ENCODE measurements around the gene NR2F6.

DNA sequence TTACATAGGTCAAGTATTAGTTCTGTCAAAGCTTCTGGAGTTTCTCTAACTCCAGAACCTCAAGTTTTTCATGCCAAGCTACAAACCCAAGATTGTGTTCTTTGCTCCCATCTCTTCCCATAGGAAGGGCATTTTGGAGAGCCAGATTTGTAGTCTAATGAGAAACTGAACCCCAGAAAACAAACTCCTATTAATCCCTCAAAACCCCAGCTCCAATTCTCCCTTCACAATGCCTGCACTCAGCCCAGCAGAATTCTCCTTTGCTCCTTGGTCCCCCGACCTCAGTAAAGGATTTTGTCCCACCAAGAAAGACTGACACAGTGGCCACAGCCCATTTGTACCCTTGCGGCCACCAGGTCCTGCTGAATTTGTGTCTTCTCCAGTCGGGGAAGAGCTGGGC lies 10.4 kb upstream of the NR2F6 start:
- TF ChIP-seq REST (IDR thresholded peaks at IDR 0.05; ENCODE audit: unreplicated experiment) (no peak), CTCF (conservative IDR thresholded peaks at IDR 0.05; ENCODE audit: low read depth in 2 of 2) (no peak), POLR2AphosphoS5 (IDR thresholded peaks at IDR 0.05; ENCODE audit: low read depth) (no peak), CREB1 (CRISPR knock-in tag; IDR thresholded peaks at IDR 0.05; ENCODE audit: low read depth) (no peak), JUNB (IDR thresholded peaks at IDR 0.05; ENCODE audit: unreplicated experiment) (no peak), STAT1 (IDR thresholded peaks at IDR 0.05; ENCODE audit: unreplicated experiment) (no peak), ZNF331 (CRISPR knock-in tag; IDR thresholded peaks at IDR 0.05; ENCODE audit: low read depth) (no peak), EZH2phosphoT487 (IDR thresholded peaks at IDR 0.05; ENCODE audit: unreplicated experiment) (no peak), EZH2 (IDR thresholded peaks at IDR 0.05; ENCODE audit: low read depth, unreplicated experiment) (no peak), ZNF114 (CRISPR knock-in tag; IDR thresholded peaks at IDR 0.05) (no peak)
- TF ChIP-seq, protein P1, sequence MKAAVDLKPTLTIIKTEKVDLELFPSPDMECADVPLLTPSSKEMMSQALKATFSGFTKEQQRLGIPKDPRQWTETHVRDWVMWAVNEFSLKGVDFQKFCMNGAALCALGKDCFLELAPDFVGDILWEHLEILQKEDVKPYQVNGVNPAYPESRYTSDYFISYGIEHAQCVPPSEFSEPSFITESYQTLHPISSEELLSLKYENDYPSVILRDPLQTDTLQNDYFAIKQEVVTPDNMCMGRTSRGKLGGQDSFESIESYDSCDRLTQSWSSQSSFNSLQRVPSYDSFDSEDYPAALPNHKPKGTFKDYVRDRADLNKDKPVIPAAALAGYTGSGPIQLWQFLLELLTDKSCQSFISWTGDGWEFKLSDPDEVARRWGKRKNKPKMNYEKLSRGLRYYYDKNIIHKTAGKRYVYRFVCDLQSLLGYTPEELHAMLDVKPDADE (IDR thresholded peaks at IDR 0.05), result no peak
- TF ChIP-seq, protein P2, sequence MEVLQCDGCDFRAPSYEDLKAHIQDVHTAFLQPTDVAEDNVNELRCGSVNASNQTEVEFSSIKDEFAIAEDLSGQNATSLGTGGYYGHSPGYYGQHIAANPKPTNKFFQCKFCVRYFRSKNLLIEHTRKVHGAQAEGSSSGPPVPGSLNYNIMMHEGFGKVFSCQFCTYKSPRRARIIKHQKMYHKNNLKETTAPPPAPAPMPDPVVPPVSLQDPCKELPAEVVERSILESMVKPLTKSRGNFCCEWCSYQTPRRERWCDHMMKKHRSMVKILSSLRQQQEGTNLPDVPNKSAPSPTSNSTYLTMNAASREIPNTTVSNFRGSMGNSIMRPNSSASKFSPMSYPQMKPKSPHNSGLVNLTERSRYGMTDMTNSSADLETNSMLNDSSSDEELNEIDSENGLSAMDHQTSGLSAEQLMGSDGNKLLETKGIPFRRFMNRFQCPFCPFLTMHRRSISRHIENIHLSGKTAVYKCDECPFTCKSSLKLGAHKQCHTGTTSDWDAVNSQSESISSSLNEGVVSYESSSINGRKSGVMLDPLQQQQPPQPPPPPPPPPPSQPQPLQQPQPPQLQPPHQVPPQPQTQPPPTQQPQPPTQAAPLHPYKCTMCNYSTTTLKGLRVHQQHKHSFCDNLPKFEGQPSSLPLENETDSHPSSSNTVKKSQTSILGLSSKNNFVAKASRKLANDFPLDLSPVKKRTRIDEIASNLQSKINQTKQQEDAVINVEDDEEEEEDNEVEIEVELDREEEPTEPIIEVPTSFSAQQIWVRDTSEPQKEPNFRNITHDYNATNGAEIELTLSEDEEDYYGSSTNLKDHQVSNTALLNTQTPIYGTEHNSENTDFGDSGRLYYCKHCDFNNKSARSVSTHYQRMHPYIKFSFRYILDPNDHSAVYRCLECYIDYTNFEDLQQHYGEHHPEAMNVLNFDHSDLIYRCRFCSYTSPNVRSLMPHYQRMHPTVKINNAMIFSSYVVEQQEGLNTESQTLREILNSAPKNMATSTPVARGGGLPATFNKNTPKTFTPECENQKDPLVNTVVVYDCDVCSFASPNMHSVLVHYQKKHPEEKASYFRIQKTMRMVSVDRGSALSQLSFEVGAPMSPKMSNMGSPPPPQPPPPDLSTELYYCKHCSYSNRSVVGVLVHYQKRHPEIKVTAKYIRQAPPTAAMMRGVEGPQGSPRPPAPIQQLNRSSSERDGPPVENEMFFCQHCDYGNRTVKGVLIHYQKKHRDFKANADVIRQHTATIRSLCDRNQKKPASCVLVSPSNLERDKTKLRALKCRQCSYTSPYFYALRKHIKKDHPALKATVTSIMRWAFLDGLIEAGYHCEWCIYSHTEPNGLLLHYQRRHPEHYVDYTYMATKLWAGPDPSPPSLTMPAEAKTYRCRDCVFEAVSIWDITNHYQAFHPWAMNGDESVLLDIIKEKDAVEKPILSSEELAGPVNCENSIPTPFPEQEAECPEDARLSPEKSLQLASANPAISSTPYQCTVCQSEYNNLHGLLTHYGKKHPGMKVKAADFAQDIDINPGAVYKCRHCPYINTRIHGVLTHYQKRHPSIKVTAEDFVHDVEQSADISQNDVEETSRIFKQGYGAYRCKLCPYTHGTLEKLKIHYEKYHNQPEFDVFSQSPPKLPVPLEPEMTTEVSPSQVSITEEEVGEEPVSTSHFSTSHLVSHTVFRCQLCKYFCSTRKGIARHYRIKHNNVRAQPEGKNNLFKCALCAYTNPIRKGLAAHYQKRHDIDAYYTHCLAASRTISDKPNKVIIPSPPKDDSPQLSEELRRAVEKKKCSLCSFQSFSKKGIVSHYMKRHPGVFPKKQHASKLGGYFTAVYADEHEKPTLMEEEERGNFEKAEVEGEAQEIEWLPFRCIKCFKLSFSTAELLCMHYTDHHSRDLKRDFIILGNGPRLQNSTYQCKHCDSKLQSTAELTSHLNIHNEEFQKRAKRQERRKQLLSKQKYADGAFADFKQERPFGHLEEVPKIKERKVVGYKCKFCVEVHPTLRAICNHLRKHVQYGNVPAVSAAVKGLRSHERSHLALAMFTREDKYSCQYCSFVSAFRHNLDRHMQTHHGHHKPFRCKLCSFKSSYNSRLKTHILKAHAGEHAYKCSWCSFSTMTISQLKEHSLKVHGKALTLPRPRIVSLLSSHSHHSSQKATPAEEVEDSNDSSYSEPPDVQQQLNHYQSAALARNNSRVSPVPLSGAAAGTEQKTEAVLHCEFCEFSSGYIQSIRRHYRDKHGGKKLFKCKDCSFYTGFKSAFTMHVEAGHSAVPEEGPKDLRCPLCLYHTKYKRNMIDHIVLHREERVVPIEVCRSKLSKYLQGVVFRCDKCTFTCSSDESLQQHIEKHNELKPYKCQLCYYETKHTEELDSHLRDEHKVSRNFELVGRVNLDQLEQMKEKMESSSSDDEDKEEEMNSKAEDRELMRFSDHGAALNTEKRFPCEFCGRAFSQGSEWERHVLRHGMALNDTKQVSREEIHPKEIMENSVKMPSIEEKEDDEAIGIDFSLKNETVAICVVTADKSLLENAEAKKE (CRISPR knock-in tag; IDR thresholded peaks at IDR 0.05), result no peak

Measured in GM23338 (cell line).